NCI-H226 (cell line): ENCODE measurements around the gene MYL12B.
A peak's percentile ranks its signal among the peaks of the same experiment; 100 is the strongest.

ENCODE experiments used
- DNase-seq: peaks from one replicate; pipeline ENCODE4 v3.0.0-alpha.2; 2015

Gene MYL12B

GRCh38 chr18:3236470-3236869, 25.5 kb upstream of the MYL12B start:
- DNase-seq: no peak

DNA sequence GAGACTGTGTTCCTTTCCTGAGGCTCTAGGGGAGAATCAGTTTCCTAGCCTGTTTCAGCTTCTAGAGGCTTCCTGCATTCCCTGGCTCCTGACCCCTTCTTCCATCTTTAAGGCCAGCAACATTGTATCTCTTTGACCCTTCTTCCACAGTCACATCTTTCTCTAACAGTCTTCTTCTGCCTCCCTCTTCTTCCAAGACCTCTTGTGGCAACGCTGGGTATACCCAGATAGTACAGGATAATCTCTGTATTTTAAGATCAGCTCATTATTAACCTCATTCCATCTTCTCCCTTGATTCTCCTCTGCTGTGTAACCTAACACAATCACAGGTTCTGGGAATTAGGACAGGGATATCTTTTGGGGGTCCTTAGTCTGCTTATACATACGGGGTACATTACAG, 23.2 kb upstream of the MYL12B start:
- DNase-seq: no peak

DNA sequence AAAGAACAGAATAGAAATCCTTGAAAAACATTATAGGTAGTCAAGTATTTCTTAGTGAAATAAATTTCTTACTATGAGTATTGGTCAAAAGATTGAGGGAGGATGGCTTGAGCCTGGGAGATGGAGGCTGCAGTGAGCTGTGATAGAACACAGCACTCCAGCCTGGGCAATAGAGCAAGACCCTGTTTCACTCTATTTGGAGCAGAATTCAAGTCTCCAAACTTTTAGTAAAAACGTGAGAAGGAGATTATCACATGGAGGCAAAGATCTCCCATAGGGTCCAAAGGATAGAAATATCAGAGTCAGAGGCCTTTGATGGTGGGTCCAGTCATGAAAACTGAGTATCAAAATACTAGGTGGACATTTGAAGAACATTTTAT, 16.8 kb upstream of the MYL12B start:
- no peak for DNase-seq

- DNase-seq: peak; percentile 63
Measured at GRCh38 chr18:3245853-3246634, 15.9 kb upstream of the MYL12B start.

DNA sequence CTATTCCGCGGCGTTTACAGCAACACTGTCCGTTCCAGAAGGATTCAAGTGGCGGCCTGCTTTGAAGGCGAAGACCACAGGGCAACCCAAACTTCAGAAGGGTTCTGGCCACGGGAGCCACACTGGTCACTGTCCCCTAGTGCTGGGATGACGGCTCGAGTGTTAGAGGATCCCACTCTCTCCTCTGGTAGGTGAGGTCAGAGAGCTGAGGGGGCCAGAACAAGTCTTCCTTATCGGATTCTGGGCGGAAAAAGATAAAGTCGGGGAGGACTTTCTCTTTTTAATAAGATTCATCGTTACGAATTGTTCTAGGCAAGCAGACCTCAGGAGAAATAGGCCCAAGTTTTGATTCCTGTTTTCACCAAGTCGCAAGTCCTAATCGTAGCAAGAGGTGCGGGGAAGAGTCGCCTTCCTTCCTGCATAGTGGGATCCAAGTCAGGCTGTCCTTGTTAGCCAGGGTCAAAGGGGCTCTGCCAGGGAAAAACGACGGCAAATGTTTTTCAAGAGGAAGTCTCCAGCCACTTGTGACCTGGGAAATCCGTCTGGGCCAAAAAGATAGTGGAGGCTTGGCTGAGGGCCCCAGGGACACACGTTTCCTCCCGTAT, 15.2 kb upstream of the MYL12B start:
- DNase-seq: no peak

GRCh38 chr18:3247240-3248061, 14.5 kb upstream of the MYL12B start, which contains the start of gene MYL12A:
TSS of gene MYL12A (plus strand) at chr18:3247801. CDS start at chr18:3253248, 5,447 bp downstream.
- peak; percentile 95 for DNase-seq

DNA sequence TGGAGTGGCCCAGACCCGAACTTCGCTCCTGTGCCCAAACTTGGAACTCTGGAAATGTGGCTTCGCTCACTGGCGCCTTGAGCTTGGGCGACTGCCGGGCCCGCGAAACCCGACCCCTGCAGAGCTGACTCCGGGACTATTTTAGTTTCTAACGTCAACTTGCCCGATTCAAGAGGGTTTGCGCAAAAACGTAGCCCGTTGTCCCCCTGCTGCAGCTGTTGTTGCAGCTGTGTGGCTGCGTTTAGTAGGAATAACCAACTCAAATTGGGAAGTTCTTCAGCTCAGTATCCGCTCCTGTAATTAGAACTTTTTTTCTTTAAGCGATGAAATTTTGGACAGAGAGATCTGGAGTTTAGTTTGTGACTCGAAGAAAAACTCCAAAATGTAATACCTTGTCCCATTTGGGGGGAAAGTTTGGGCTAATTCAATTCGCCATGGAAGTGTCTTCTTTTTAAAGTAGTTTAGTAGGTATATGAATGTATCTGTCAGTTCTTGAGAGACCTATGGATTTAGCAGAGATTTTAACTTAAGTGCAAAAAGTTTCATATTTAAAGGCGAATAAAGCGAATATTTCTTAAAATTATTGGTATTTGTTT, 13.8 kb upstream of the MYL12B start:
- no peak for DNase-seq

DNA sequence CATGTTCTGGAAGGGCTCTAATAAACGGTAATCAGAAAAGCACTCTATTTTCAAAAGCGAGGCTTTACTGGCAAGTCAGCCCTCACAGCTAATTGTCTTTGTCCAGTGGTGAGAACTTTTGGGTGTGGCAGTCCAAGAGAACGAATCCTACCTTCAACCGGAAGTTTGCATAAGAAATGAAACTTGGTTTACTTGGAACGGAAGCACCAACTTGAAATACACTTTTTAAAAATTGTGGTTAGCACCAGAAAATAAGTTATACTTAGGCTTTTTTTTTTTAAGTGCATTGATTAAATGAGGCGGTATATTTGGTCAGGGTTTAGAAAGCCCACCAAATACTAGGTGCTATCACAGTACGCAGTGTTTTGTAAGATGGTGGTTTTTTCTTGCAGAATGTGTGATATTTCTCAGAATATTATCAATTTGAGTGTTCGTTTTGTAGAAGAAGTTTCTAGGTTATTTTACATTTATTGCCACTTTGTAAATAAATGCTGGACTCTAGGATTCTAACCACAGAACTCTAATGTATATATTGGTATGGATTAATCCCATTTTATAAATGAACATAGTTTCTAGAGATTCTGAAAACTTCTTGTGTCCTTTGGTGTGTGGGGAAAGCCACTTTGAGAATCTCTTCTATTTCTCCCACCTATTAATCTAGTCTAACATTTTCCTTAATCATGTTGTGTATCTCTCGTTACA, 13.1 kb upstream of the MYL12B start:
- DNase-seq: peak; percentile 31

GRCh38 chr18:3250237-3251107, 11.5 kb upstream of the MYL12B start:
- DNase-seq: peak; percentile 79

DNA sequence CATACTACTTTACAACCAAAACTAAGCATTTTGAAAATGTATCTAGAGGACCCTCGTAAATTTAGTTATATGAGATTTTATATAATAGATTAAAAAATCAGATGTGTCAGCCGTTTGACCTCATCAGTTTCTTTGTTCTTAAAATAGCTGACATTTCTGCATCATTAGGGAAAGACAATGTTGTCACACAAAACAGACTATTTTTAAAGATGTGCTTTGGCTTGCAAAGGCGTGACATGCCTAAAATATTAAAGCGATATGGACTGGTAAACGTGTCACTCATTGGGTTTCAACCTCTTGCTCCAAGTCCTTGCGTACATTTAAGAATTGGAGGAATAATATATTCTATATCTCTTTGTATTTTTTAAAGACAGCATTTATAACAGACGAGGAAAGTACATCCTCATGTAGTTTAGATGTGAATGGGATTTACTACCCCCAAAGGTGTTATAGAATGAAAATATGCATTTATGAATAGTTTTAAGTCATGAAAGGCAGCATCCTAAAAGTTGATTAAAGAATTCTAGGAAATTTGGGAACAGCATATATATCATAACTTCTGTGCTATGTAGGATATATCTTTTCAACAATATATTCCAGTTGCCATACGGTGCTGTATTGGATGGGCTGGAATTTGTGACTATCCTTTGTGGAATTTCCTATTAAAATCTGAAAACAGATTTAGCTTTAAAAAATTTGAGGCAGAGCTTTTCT, 10.5 kb upstream of the MYL12B start:
- no peak for DNase-seq

GRCh38 chr18:3251963-3252277, 10.0 kb upstream of the MYL12B start:
- DNase-seq: no peak

- no peak for DNase-seq
Measured at GRCh38 chr18:3252843-3253242, 9.1 kb upstream of the MYL12B start.

DNA sequence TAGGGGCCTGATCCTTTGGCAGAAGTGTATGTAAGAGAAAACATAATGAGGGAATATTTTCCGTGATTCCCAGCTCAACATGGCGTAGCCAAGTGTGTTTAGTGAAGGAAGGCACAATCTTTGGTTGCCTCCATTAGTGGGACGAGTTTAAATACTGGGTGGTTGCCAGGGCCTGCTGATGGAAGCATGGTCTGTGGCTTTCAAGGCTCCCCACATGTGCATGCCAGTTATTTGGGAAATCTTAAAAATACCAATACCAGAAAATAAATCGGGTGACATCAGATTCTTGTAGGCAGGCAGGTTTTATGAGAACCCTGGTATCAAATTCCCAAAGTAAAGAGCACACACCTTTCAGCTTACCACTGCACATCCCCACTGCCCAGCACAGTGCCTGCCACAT, 7.2 kb upstream of the MYL12B start:
- DNase-seq: no peak

- no peak for DNase-seq
Measured at GRCh38 chr18:3255611-3256165, 6.2 kb upstream of the MYL12B start.

- DNase-seq: peak; percentile 57
Measured at GRCh38 chr18:3256693-3257626, 5.0 kb upstream of the MYL12B start.

- DNase-seq: no peak
Measured at GRCh38 chr18:3257627-3258120, 4.3 kb upstream of the MYL12B start.

DNA sequence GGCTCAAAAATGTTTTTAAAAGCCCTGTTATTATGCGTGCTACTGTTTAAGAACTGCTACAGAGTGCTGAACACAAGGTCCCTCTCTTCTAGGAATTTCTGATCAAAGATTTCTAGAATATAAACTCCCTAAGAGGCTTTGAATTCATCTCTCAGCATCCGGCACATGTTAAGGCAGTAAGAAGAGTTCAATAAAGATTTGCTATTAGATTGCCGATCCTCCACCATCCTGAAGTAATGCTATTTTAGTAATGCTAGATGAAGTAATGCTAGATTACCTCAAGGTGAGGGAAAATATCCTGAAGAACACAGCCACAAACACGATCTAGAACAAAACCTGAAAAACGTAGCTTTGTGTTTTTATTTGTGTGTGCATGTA, 949 bp upstream of the MYL12B start:
- DNase-seq: no peak

- no peak for DNase-seq
Measured at GRCh38 chr18:3262234-3263131, 550 bp downstream of the MYL12B start.
